ENCODE measurements around the gene CRB1.

The CRB1 gene

DNA sequence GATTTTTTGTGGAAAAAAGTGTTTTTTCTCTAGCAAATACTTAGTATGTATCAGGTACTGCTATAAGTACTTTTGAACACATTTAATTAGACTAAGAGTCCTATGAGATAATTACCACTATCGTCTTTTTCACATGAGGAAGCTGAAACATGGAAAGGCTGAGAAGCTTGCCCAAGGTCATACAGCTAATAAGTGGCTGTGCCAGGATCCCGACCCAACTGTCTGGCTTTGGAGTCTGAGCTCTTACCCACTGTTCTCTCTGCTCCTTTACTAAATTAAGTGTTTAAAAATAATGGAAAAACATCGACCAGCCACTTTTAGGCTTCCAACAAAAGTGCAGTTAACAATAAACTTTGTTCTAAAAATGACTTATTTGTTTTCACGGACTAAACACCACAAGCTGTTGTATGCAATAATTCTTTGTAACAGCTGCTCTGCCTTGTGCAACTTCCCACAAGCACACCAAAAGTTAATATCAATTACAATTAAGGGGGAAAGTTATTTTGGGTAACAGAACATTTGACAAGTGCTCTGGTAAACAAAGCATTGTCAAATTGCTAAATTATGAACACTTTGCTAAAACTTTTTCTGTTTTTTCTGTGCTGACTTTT is 75.7 kb downstream of the CRB1 start:
- no peak for DNase-seq (ENCODE audit: low read depth)

DNA sequence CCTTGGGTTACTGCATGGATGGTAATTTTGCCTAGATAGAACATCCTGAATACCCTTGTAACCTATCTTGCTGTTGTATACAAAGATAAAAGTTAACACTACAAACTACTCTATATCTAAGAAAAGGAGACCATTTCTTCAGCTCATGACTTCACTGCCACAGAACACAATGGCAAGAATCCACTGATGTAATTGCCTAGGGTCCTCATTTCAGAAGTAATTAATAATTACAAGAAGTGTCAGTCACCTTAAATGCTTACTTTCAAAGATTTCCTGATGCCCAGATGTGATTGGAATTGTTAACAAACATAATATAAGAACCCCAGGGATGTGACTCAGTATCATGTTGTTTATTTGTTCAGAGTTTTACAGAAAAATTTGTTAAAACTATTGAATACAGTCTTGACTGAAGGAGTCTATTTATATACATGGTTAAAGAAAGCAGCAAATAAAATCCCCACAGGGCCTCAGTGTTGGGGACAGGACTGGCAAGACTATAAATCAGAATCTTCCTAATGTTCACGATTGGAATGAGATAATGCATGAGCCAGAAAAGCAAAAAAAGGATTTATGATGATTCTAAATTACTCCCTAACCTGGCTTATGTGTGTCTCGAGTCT is 83.9 kb downstream of the CRB1 start:
- DNase-seq (ENCODE audit: low read depth) = no peak

DNA sequence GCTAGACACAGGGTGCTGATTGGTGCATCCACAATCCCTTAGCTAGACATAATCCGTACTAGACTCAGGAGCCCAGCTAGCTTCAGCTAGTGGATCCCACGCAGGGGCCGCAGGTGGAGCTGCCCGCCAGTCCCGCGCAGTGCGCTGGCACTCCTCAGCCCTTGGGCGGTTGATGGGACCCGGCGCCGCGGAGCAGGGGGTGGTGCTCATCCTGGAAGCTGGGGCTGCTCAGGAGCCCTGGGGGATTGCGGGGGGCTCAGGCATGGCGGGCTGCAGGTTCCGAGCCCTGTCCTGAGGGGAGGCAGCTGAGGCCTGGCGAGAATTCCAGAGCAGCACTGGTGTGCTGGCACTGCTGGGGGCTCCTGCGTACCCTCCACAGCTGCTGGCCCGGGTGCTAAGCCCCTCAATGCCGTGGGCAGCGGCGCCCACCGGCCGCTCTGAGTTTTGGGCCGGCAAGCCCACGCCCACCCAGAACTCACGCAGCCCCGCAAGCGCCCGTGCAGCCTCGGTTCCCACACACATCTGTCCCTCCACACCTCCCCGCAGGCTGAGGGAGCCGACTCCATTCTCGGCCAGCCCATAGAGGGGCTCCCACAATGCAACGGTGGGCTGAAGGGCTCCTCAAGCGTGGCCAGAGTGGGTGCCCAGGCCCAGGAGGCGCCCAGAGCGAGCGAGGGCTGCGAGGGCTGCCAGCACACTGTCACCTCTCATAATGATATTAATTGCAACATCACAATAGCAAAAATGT is 87.4 kb downstream of the CRB1 start:
- no peak for DNase-seq (ENCODE audit: low read depth)

DNA sequence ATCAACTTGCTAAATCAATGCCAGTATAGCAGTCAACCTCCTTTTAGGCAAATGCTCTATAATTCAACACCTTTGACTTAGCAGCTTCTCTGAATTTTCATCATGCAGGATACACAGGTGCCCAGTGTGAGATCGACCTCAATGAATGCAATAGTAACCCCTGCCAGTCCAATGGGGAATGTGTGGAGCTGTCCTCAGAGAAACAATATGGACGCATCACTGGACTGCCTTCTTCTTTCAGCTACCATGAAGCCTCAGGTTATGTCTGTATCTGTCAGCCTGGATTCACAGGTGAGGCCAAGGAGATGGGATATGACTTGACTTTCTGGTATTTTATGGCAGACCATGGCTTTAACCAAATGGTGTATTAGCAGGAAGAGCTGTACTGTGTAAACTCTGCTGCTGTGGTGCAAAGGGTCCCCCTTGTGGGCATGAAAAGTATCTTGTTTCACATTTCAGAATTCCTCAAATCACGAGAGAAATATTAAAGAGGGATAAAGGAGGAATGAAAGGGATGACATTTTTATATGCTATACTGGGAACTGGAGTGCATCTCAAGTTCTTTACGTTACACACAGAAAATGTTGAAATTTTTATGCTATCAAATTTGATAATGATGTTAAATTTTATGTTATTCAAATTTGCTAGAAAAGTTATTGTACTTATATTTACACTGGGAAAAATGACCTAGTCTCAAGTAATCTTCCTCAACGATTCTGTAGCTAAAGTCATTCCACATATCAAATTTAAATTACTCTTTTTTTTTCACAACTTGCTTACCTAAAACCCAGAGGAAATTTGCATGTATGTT is 88.9 kb downstream of the CRB1 start:
- DNase-seq (ENCODE audit: low read depth) = no peak

DNA sequence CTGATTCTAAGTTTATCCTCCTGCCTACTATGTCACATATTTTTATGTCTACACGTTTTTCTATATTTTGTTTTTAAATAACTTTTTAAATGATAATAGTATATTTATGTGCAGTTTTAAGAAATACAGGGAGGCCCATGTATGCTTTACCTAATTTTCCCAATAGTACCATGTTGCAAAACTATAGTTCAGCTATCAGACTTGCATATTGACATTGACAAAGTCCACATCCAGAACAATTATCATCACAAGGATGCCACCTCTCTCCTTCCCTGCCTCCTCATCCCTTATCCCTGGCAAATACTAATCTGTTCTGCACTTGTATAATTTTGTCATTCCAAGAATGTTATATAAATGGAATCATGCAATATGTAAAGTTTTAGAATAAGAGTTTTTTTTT is 90.9 kb downstream of the CRB1 start:
- no peak for DNase-seq (ENCODE audit: low read depth)

DNA sequence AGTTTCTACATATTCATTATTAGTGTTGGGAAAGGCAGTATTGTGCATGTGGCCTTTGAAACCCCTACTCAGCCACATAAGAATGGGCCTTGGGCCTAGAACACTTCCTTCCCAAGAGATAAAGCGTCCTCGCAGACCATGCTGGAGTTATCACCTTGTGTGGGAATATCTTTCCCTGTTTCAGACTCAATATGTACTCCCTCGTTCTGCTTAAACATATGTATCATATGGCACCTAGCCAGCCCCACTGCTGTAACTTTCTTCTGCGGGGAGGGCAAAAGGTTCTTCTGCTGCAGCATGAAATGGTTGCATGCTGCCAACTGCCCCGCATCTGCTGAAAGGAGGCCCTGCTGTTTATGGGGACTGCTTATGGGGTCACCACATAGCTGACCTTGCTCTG is 92.0 kb downstream of the CRB1 start:
- no peak for DNase-seq (ENCODE audit: low read depth)

DNA sequence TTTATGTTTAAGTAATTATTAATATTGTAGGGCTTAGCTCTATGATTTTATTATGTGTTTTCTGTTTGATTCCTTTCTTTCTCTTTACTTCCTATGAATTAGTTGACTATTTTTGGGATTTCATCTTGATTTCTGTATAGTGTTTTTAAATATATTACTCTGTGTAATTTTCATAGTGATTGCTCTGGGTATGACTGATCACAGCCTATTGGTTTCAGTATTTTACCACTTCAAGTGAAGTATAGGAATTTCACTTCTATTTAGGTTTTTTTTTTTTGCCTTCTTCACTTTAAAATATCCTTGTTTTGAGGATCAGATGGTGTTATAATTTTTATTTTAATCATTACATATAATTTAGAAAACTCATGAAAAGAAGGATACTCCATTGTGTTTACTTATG is 94.8 kb downstream of the CRB1 start:
- DNase-seq (ENCODE audit: low read depth) = no peak

DNA sequence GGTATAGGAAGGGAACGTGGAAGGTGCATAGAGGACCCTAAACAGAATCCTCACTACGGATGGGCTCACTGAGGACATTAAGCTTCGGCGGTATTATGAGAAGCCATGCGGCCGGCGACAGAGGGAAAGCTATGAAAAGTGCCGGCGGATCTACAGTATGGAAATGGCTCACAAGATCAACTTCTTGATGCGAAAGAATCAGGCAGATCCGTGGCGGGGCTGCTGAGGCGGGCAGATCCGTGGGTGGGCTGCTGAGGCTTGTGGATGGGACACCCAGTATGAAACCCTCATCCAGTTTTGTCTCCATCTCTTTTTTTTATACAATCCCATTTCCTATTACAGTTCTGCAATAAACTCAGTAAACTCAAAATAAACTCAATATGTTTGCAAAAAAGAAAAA is 95.8 kb downstream of the CRB1 start:
- DNase-seq (ENCODE audit: low read depth) = no peak

DNA sequence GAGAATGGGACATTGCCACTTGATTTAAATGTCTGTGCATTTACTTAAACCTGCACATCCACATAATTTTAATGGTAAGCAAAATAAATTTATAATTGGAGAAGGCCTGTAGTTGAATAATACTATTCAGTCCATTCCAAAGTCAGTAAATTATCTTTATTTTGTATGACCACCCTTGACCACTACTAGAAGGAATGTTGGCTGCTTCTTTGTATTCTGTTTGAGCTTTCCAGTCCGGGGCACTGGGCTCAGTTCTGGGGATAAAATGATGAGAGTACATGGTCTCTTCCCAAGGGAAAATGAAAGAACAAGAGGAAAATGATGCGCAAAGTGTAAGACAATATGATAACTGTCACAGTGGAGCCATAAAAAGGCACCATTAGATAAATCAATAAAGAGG is 98.9 kb downstream of the CRB1 start:
- no peak for DNase-seq (ENCODE audit: low read depth)

DNA sequence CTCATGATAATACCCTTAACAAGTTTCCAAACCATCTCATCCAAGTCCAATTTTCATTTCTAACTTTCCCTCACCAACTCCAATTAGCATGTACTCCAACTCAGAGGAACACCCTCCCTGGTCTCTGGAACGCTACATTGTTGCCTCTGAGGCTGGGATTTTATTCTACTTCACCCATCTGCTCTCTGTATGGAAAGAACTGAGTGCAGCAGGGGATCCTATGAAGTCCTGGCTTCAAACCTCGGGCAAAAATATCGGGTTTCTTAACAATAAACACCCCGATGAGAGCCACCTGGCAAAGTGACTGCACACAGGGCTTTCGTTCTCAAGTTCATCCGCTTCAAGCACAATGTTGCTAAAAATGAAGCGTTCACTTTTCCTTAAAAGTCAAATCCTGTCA is 99.6 kb downstream of the CRB1 start:
- DNase-seq (ENCODE audit: low read depth) = no peak

DNA sequence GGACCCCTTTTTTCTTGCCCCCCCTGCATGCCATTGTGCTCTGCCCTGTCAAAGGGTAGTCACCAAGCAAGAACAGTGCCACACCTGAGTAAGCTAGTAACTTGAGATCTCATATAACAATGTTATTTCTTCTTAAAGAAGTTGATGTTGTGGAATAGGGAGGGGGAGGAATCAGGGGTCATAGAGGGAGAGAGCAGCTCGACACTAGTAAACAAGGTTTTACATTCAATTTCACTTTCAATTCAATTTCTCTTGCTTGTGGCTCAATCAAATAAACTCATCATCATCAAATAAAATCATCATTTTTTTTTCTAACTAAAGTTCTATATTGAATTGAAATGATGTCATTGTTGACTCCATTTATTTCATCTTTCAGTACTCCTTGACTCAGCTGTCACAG is 106.4 kb downstream of the CRB1 start:
- no peak for DNase-seq (ENCODE audit: low read depth)

DNA sequence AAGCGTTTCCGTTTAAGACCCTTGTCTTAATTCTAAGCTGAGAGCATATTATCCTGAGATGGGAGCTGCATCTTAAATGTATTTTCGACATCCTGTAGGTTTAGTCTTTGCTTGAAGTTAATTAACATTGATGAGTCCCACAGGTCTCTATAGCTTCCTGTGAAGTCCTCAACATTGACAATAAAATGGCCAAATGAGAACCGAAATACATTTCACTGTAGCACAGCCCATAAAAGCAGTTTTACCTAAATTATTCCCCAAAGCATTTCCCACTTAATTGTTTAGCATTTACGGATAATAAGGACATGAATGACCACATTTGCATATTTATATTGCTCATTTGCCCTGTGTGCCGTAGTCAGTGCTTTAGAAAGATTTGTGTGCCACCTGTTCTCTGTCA is 116.4 kb downstream of the CRB1 start:
- DNase-seq (ENCODE audit: low read depth) = no peak

DNA sequence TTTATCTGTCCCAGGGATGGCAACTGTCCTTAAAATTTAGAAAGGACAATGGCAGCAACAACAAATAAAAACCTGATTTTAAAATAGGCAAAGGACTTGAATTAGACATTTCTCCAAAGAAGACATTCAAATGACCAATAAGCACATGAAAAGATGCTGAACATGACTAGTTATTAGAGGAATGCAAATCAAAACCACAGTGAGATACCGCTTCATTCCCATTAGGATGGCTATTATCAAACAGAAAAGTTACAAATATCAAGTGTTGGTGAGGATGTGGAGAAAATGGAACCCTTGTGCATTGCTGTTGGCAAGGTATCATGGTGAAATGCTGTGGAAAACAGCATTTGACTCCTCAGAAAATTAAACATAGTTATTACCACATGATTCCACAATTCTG is 120.7 kb downstream of the CRB1 start:
- DNase-seq (ENCODE audit: low read depth) = no peak

DNA sequence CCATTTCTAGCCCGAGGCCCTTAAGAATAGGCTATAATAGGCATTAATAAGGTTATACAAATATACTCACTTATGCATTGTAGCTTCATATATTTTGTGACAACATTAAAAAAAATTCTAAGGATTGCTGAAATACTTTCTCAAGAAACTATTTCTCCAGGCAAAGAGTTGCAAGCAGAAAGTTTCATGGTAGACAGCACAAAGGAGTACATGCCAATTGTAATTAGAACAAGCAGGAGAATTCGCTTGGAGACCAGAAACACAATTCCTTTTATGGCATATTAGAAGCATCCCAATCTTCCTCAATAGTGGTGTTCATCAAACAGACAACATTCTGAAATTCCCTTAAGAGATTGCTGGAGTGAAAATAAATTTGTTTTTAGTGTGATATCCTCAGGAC is 122.8 kb downstream of the CRB1 start:
- no peak for DNase-seq (ENCODE audit: low read depth)

DNA sequence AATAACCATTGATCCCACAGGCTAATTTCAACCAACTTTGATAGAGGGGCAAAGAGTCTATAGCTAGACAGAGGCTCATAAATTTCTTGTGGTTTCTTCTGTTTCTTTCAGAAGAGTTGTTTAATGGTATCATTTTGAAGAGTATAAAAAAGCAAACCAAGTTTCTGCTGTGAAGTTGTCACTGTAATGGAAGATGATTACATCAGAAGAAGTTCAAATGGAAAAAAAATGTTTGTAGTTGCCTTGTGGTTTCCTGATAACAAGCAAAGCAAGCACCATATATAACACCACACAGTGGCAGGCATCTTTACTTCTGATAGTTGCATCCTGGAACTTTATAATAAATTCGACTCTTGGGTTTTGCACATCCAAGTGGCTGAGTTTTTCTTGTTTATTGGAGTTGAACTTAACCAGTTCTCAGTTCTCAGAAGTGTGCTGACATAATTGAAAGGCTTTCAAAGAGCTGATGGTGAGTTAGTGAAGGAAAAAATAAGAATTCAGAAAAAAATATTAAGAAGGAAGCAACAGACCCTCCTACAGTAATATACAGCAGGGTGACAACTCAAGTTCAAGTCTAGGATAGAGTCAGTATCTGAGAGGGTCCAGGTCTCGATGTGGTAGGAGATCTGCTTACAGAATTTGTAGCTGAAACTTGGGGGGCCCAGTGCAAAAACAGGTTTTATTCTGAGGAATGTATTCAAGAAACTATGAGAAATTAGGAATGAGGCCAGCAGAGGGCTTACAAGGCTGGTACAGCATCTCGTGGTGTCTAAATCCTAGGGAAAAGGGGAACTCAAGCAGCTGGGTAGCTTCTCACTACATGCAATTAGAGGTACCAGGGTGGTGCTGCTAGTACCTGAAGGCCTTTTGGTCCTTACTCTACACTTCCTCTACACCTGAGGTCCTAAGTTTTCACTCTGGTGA is 123.5 kb downstream of the CRB1 start:
- DNase-seq (ENCODE audit: low read depth) = no peak

DNA sequence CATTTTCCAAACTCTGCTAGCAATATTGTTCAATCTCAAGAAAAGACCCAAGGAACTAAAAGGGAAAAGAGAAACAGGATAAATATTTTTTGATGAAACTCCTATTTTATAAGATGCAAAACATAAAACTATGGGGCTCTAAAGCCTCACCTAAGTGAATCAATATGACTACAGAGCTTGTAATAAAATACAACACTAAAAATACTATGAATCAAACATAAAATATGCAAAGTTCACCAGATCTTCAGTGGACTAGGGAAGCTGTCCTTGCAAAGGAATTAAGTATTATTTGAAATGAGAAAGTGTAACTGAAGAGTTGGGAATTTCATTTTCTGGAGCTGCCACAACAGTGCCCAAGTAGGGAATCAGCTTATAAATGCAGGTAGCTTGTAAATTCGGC is 124.5 kb downstream of the CRB1 start:
- DNase-seq (ENCODE audit: low read depth) = no peak

DNA sequence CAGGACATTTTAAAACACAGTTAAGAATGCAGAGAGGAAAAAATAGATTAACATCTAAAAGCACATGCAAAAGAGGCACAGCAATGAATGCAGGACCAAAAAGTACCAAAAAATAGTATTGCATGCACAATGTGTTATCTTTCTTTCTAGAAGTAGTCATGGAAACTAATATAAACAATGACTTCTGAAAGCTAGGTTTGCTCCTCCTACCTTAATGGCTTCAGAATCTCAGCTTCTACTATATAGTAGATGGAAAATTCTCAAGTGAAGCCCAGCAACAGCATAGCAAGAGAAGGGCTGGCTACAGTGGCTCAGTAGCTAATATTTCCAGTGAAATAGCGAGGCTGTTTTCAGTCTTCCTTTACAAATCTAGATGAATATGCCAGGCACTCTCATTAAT is 125.1 kb downstream of the CRB1 start:
- no peak for DNase-seq (ENCODE audit: low read depth)

DNA sequence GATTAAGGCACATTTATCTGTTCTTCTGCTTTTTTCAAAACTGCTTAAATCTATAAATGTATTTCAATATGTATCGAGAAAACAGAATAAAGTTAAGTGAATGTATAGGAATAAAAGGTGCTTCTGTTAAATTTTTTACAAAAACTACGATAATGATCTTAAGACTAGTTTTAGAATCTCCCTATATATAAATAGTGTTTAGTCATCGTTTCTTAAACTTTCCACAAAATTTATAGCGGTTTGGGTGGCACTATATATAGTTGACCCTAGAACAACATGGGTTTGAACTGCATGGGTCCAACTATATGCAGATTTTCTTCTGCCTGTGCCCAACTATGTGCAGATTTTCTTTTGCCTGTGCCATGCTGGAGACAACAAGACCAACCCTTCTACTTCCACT is 125.7 kb downstream of the CRB1 start:
- no peak for DNase-seq (ENCODE audit: low read depth)

DNA sequence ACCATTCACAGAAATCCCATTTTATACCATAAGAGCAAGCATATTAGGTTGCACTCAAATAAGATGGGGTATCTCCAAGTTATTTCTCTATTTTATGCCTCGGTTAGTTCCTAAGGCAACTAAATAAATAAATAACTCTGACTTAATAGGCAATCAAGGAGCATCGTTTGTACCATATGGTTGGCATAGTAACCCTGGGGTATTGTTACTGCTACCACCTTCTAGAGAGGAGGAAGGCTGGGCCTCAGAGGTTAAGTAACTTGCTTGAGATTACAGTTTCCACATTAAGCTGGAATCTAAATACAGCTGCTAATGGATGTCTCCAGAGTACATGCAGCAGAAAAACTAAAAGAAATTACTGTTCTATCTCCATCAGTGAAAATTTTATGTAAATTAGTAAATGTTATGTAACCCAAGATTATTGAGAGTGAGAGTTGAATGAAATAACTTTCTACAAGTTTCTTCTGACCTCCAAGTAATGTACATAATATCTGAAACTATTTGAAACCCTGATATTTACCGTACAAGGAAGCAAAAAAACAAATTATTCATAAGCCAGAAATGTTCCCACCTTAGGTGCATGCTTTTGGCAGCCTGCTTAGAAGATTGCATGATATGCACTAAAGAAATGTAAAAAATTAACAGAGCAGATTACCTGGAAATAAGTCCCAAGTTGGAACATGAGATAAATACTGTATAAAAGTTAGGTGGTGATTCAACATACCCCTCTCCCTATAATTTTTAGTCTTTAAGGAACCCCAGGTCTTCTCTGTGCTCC is 127.0 kb downstream of the CRB1 start:
- DNase-seq (ENCODE audit: low read depth) = no peak

DNA sequence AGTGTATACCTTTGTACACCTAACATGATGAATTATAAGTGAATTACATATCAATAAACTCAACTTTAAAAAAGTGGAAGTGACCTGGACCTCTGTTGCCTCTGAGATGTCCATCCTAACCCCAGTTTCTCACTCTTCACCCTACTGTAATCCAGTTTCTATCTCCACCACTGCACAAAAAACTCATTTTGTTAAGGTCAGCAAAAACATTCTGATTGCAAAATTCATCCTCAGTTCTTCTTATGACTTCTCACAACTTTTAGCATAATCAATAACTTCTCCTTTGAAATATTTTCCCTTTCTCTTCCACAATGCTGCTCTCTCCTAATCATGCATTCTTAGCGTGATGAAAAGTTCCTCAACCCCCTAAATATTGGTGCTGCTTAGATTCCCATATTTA is 129.8 kb downstream of the CRB1 start:
- DNase-seq (ENCODE audit: low read depth) = no peak

All from activated T-cell treated with anti-CD3 and anti-CD28 coated beads for 48 hours (primary cell).